ENCODE data around the gene KRTAP10-3.
"Not testable (repeated sequence)": the region's sequence is repeated elsewhere in the genome, so short reads cannot be mapped to it uniquely, and the experiment has no call there.

KRTAP10-3 gene

DNA sequence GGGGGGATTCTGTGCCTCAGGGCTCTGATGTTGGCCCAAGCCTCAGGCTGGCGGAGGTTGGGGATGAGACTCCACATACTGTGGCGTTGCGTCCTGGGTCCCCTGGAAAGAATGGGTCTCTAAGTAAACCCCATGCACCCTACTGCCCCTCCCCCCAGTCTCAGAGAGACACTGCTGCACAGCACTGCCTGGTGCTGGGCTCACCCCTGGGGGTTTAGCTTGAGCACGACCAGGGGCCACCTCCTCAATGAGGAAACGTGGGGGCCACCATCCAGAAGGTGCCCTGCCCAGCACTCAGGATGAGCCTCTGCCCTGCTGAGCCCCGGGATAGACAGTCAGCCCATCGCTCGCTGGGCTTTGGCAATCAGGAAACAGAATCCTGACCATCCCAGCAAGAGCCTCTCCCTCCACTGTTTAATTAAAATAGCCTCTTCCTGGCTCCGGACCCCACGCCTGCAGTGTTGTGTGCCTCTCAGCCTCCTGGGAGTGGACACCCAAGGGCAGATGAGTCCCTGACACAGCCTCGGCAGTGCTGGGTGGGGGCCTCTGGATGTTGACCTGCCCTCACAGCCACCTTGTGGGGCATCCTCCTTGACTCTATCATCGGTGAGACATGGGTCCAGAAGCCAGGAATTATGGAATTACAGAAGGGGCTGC, 11.4 kb upstream of the KRTAP10-3 start:
- DNase-seq: no peak

- no peak for DNase-seq
Measured at GRCh38 chr21:44568667-44569556, 10.3 kb upstream of the KRTAP10-3 start.

- no peak for DNase-seq
Measured at GRCh38 chr21:44568261-44568660, 9.7 kb upstream of the KRTAP10-3 start.

DNA sequence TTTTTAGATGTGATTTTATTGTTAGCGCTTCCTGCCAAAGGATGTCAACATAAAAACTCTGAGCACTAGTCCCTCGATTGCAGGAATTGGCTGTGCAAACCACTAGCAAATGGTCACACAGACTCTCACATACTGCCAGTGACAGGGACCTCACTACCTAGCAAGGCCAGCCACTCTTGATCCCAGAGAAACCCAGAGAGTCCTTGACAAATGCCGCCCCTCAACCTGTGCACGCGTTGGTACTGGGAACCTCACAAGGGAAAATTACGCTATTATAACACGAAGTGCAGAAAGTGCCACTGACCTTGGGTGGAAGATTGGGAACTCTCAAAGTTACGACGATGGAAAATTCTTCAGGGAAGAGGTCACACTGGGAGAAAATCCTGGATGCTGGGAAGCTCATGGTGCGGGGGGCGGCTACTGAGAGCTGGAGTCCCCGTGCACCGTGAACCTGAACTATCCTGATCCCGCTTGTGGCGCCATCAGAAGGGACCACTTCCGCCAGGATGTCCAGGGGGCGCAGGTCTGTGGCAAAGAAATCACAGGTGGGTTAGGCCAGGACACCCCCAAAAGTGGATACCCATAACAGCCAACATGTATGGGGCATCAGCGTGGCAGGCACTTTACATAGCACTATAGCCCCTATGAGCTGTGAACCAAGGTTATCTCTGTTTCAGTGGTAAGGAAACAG, 9.0 kb upstream of the KRTAP10-3 start:
- no peak for DNase-seq

- no peak for DNase-seq
Measured at GRCh38 chr21:44566403-44566802, 7.8 kb upstream of the KRTAP10-3 start.

DNA sequence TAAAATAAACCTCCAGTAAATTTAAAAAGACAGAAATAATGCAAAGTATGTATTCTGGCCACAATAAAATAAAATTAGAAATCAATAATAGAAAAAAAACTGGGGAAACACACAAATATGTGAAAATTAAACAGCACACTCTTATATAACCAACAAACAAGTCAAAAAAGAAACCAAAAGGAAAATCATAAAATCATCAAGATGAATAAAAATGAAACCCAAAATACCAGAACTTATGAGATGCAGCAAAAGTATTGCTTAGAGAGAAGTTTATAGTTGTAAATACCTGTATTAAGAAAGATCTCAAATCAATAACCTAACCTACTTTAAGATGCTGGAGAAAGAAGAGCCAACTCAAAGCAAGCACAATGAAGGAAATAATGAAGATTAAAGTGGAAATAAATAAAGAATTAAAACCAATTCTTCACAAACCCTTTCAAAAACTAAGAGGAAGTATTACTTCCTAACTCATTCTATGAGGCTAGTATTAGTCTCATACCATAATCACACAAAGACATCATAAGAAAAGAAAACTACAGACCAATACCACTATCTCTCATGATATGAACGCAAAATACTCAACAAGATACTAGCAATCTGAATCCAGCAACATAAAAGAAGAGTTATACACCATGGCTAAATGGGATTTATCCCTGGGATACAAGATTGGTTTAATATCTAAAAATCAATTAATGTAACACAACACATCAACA, 6.4 kb upstream of the KRTAP10-3 start:
- no peak for DNase-seq

GRCh38 chr21:44564099-44564498, 5.5 kb upstream of the KRTAP10-3 start:
- DNase-seq: no peak

DNA sequence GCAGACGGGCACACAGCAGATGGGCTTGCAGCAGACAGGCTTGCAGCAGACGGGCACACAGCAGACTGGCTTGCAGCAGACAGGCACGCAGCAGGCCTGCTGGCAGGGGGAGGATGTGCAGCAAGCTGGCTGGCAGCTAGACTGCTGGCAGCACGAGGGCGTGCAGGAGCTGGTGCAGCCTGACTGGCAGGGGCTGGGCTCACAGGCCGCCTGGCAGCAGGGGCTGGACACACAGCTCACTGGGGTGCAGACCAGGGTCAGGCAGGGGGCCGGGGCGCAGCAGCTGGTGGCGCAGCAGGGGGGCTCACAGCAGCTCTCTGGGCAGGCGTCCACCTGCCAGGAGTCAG, 293 bp downstream of the KRTAP10-3 start:
- DNase-seq: not testable (repeated sequence)

DNA sequence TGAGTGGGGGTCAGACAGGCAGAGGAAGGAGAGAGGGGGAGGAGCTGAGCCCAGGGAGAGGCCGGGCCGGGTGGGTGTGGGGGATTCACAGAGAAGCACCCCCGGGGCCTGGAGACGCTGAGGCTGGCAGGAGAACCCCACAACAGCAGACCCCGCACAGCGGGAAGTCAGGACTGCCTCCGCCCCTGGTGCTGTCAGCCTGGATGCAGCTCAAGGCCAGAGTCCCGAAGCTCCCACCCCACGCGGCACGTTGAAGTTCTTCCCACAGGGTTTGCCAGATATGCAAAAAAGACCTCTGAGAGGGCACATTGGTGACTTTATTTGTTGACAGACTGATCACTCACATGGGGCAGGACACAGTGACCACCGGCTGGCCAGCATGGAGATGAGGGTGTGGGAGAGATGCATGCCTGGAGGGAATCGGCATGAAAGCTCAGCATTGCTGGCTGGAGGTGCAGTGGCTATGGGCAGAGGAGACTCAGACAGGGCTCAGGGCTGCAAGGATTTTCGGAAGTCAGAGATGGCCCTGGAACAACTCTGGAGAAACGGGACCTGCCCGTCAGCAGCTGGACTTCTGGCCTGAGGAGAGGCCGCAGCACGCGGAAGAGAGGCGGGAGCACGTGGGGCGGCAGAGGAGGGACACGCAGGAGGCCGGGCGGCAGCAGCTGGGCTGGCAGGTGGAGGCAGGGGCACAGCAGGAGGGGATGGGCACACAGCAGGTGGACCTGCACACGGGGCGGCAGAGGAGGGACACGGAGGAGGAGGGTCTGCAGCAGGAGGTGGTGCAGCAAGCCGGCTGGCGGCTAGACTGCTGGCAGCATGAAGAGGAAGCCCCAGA, 885 bp downstream of the KRTAP10-3 start:
- DNase-seq: no peak

GRCh38 chr21:44556879-44557278, 1.7 kb downstream of the KRTAP10-3 start:
- DNase-seq: no peak

GRCh38 chr21:44555200-44555875, 3.3 kb downstream of the KRTAP10-3 start:
- DNase-seq: no peak

DNA sequence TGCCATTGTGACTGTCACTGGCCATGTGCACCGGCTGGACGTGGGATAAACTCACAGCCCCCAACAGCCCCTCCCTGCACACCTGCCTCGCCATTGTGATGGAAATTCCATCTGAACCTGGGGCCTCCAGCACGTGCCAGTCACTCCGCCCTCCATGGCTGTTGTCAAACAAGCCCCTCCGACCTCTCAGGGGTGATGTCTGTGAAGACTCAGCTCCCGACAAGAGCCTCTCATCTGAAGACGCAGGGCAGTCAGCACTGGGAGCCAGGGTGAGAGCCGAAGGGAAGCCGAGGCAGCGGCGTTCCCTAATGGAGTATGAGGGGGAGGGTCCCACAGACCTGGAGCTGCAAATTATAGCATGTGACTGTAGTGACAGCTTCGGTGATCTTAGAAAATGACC, 5.9 kb downstream of the KRTAP10-3 start:
- no peak for DNase-seq

DNA sequence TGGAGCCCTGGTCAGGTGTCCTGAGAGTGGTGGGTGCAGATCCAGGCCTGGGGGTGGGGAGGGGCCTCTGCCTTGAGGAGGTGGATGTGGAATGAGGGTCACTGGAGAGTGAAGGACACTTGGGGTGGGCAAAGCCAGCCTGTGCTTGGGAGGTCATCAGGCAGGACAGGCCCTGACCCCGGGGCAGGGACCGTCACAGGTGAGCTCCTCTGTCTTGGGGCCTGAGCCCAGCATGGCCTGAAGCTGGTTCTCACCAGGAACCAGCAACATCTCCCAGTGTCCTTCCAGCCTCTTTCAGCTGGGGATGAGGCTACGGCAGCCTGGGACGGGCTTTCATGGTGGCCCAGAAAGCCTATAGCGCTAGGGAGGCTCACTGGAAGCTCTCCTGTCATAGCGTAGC, 6.5 kb downstream of the KRTAP10-3 start:
- no peak for DNase-seq

DNA sequence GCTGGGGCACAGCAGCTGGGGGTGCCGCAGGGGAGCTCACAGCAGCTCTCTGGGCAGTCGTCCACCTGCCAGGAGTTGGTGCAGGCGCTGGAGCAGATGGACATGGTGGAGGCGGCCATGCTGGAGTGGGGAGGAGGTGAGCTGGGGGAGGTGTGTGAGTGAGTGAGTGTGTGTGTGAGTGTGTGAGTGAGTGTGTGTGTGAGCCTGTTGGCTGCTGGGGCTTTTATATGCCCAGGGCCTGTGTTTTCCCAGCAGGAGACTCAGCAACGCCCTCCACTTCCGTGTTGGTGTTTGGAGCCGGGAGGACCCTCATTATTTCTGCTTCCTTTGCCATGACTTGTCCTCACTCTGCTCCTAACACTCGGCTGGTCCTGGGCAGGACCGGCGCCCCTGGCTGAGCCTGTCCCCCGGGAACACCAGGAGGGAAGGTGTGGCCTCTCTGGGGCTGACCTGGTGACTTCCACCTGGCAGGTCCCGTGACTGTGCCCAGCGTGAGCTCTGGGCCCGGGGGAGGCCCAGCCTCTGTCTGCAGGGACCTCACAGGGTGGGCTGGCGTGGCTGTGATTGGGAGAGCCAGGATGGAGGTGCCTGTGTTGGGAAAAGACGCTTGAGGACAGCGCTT, 7.1 kb downstream of the KRTAP10-3 start, which contains the start of gene KRTAP10-2:
Gene KRTAP10-2, minus strand, starts transcription at position 166 of the 622 bp plus-strand sequence. Its CDS starts 47 bp downstream, at position 119.
- DNase-seq: no peak

DNA sequence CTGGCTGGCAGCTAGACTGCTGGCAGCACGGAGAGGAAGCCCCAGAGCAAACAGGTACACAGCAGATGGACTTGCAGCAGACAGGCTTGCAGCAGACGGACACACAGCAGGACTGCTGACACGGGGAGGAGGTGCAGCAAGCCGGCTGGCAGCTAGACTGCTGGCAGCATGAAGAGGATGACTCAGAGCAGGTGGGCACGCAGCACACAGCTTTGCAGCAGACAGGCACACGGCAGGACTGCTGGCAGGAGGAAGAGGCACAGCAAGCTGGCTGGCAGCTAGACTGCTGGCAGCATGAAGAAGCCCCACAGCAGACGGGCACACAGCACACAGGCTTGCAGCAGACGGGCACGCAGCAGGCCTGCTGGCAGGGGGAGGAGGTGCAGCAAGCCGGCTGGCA, 7.8 kb downstream of the KRTAP10-3 start:
- DNase-seq: peak; percentile 33

GRCh38 chr21:44550285-44550684, 8.3 kb downstream of the KRTAP10-3 start:
- DNase-seq: not testable (repeated sequence)

DNA sequence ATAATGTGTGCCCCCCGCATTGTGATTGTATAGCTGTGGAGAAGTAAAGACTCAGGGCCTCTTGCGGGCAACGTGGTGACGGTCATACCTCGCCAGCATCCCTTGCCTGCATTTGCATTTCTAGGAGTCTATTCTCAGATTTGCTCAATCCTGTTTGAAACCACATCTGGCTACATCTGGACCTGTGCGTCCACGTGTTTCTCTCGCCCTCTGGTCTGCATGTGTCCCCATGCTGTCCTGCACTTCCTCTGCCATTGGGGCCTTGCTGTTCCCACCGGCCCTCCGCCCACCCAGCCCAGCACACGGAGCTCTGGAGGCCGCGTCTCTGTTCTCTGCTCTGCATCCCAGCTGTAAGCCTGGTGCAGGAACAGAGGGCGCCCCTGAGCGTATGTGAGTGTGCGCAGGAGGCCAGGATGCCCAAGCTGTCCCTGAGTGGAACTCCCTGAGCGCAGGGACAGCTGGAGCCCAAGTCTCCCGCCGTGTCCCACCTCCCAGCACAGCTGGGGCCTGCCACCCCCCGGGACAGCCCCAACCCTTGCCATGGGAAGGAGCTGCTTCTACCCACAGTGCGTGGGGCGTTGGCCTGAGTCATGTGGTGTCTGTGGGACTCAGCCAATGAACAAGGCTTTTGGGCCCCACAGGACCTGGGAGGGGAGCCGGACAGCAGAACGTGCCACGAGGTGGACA, 8.9 kb downstream of the KRTAP10-3 start:
- no peak for DNase-seq

DNA sequence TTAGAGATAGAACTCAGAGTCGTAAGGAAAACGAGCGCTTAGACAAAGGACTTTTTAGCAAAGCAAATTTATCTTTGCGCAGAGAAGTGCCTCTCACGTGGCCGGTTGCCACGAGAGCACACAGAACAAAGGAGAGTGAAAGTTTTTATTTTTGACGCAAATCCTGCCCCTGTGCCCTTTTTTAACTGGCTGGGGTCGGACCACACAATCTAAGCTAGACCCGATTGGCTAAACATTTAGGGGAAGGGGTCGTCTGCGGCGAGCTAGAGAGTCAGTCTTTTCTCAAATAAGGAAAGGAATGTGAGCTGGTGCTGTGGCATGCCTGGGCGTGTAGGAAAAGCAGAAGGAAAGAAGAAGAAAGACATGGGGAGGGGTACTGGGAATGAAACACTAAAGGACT, 9.7 kb downstream of the KRTAP10-3 start:
- DNase-seq: no peak

- peak; percentile 88 for DNase-seq
Measured at GRCh38 chr21:44548381-44548780, 10.2 kb downstream of the KRTAP10-3 start.

DNA sequence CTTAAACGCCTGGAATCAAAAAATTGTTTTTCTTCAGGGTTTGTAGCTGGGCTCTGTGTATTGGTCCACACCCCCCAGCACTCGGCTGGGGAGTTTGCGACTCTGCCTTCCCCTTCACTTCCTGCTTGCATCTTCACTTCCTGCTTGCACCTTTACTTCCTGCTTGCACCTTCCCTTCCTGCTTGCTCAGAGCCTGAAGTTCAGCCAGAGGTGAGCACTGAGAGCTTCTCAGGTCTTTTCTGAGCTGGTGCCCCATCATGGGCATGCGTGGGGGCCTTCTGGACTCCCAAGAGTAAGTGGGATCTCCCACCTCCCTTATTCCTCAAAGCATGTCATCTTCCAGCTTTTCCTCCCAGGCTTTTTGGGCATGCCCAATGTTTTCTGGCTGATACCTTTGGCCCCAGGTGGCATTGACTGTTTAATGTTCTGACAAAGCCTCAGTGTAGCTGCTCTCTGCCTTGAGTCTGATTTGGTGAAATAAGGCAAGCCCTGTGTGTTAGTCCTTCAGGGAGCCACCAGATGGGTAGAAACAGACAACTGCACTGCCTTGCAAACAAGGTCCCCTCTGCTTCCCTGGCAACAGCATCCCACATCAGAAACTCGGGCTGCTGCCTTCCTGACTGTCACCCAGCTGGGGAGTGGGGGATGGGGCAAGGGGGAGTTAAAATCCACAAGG, 10.8 kb downstream of the KRTAP10-3 start:
- peak; percentile 91 for DNase-seq

Data from NCI-H1694 treated with DMSO at 0.1 percent for 48 hours (cell line).